Measurements from ENCODE around the gene PPP1R18.

DNA sequence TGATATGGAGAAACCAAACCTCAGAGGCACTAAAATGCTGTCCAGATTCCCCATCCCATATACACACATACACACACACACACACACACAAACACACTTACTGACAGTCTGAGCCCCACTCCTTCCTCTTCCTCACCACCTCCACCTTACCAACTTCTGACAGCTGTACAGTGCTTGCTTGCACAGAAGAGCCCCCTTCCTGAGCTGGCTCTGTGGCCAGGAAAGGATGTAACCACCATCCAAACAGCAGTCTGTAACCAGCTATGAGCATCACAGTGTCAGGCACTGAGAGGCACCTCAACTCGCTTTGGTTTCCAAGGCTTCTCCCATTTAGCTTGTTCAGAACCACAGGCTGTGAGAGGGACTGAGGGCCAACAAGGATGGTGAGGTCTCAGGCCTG, 45.4 kb downstream of the PPP1R18 start:
- TF ChIP-seq, protein P1, sequence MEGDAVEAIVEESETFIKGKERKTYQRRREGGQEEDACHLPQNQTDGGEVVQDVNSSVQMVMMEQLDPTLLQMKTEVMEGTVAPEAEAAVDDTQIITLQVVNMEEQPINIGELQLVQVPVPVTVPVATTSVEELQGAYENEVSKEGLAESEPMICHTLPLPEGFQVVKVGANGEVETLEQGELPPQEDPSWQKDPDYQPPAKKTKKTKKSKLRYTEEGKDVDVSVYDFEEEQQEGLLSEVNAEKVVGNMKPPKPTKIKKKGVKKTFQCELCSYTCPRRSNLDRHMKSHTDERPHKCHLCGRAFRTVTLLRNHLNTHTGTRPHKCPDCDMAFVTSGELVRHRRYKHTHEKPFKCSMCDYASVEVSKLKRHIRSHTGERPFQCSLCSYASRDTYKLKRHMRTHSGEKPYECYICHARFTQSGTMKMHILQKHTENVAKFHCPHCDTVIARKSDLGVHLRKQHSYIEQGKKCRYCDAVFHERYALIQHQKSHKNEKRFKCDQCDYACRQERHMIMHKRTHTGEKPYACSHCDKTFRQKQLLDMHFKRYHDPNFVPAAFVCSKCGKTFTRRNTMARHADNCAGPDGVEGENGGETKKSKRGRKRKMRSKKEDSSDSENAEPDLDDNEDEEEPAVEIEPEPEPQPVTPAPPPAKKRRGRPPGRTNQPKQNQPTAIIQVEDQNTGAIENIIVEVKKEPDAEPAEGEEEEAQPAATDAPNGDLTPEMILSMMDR (IDR thresholded peaks at IDR 0.05; ENCODE audit: low read depth, low read length), result no peak
- no peak for TF ChIP-seq EZH2phosphoT487 (IDR thresholded peaks at IDR 0.05; ENCODE audit: low read depth)
